Cardiac fibroblast (primary cell): ENCODE data around the gene PNRC1.
A peak's percentile ranks its signal among the peaks of the same experiment; 100 is the strongest.

Experiments used
- DNase-seq, 2 donors: peaks; one replicate each; pipeline versions ENCODE4 v3.0.0 to v3.0.0-alpha.2; 2010; ENCODE audit warnings: low read depth in 2 of 2
- H3K4me3 ChIP-seq, 2 donors: replicated peaks in 1 of 2; 1 replicate in 1 of 2; 2 replicates in 1 of 2; pipeline ENCODE4 v1.5.1; 2011; ENCODE audit warnings: low read depth in 2 of 2, low read length in 2 of 2, mild to moderate bottlenecking in 2 of 2, moderate library complexity in 1 of 2
- TF ChIP-seq, protein P1 (sequence below): IDR thresholded peaks from one replicate; pipeline ENCODE4 v1.5.1; 2011; ENCODE audit warnings: low read depth, mild to moderate bottlenecking, low read length, inconsistent platforms

Gene PNRC1

DNA sequence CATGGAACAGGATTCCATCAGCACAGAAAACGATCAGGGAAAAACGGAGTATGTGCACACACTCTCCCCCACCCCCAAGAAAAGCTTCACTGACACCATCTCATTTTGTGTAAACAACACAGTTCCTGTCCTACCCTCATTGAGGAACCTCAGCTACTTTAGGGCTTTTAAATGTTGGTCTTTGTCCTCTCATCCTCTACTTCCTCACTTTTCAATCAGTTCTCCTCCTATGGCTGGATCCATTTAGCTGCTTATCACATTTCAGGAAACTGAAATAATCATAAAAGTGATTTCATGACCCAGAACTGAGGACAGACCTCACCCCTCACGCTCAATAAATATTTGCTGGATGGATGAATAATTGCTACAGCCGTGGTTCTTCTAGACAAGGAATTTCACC lies 33.1 kb upstream of the PNRC1 start:
- no peak for DNase-seq
- TF ChIP-seq, protein P1, sequence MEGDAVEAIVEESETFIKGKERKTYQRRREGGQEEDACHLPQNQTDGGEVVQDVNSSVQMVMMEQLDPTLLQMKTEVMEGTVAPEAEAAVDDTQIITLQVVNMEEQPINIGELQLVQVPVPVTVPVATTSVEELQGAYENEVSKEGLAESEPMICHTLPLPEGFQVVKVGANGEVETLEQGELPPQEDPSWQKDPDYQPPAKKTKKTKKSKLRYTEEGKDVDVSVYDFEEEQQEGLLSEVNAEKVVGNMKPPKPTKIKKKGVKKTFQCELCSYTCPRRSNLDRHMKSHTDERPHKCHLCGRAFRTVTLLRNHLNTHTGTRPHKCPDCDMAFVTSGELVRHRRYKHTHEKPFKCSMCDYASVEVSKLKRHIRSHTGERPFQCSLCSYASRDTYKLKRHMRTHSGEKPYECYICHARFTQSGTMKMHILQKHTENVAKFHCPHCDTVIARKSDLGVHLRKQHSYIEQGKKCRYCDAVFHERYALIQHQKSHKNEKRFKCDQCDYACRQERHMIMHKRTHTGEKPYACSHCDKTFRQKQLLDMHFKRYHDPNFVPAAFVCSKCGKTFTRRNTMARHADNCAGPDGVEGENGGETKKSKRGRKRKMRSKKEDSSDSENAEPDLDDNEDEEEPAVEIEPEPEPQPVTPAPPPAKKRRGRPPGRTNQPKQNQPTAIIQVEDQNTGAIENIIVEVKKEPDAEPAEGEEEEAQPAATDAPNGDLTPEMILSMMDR = no peak
- H3K4me3 ChIP-seq = no peak overlapping the region

GRCh38 chr6:89048288-89048923 lies 32.1 kb upstream of the PNRC1 start:
- peak in 1 of 2 donors; percentile 57 for DNase-seq
- TF ChIP-seq, protein P1 = no peak
- no peak overlapping the region for H3K4me3 ChIP-seq

- no peak overlapping the region for H3K4me3 ChIP-seq
- DNase-seq = peak; percentile 78 to 81
- TF ChIP-seq, protein P1 = no peak
Measured at GRCh38 chr6:89048985-89049384, 31.6 kb upstream of the PNRC1 start.

GRCh38 chr6:89050155-89050554 lies 30.4 kb upstream of the PNRC1 start:
- peak; percentile 75 to 95 for DNase-seq
- TF ChIP-seq, protein P1 = no peak

DNA sequence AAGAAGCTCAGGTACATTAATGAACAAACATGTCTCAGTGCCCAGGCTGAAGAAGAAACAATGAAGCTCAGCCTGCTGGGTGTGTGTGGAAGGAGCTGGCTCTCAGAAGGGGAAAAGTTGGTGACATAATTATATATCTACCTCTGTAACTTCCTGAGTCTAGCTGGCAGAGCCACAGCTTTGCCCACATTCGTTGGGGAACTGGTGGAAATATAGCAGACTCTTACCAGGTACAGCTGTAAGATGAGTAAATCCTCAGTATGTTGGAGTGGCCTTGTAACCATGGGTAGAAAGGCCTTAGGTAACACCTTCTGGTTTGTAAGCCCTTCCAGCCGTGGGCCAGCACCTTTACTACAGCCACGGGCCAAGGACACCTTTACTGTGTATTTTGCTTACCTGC lies 29.9 kb upstream of the PNRC1 start:
- DNase-seq = no peak
- TF ChIP-seq, protein P1 = no peak
- no peak overlapping the region for H3K4me3 ChIP-seq

More at GRCh38 chr6:89050155-89050554, 30.4 kb upstream of the PNRC1 start:
- no peak overlapping the region for H3K4me3 ChIP-seq

DNA sequence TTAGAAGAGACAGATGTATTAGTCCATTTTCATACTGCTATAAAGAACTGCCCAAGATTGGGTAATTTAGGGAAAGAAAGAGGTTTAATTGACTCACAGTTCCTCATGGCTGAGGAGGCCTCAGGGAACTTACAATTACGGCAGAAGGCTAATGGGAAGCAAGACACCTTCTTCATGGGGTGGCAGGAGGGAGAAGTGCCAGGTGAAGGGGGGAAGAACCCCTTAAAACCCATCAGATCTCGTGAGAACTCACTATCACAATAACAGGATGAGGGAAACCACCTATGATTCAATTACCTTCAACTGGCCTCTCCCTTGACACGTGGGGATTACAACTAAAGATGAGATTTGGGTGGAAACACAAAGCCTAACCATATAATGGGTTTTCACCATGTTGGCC lies 28.9 kb upstream of the PNRC1 start:
- H3K4me3 ChIP-seq = no peak overlapping the region
- TF ChIP-seq, protein P1 = no peak
- DNase-seq = no peak

GRCh38 chr6:89054208-89054607 lies 26.3 kb upstream of the PNRC1 start:
- no peak overlapping the region for H3K4me3 ChIP-seq
- TF ChIP-seq, protein P1 = no peak
- no peak for DNase-seq
